PFSK-1 (cell line): ENCODE results near the gene FAM83B.

Experiments
- FOXP2 ChIP-seq: optimal IDR thresholded peaks from 2 replicates; pipeline ENCODE3; 2011; ENCODE audit warnings: borderline replicate concordance, control low read depth, inconsistent platforms; ENCODE audit not compliant: insufficient read depth; ENCODE audit errors: extremely low read length, extremely low read depth
- POLR2AphosphoS5 ChIP-seq: IDR thresholded peaks from 2 replicates; pipeline ENCODE4 v1.6.1; 2012; ENCODE audit warnings: low read depth, mild to moderate bottlenecking, control low read depth, low read length, moderate library complexity
- SIN3A ChIP-seq: IDR thresholded peaks from 2 replicates; pipeline ENCODE4 v1.6.1; 2012; ENCODE audit warnings: mild to moderate bottlenecking, low read length, moderate library complexity, borderline replicate concordance; ENCODE audit not compliant: insufficient read depth
- TAF1 ChIP-seq: IDR thresholded peaks from 2 replicates; pipeline ENCODE4 v1.6.1; 2012; ENCODE audit warnings: low read length, control low read depth, borderline replicate concordance; ENCODE audit not compliant: insufficient read depth
- TF ChIP-seq, protein P1 (sequence below), 2 experiments: IDR thresholded peaks; 2 replicates each; pipeline versions ENCODE4 v1.6.1 to v1.8.0; 2011 to 2012; ENCODE audit warnings: low read depth in 2 of 2, low read length in 2 of 2, control low read depth in 1 of 2, inconsistent platforms in 1 of 2, mild to moderate bottlenecking in 1 of 2, moderate library complexity in 1 of 2; ENCODE audit not compliant: insufficient read depth in 1 of 2

The FAM83B gene

GRCh38 chr6:54910431-54910884 lies 63.9 kb downstream of the FAM83B start:
- TF ChIP-seq TAF1 (no peak), FOXP2 (no peak), SIN3A (no peak), POLR2AphosphoS5 (no peak)
- TF ChIP-seq, protein P1, sequence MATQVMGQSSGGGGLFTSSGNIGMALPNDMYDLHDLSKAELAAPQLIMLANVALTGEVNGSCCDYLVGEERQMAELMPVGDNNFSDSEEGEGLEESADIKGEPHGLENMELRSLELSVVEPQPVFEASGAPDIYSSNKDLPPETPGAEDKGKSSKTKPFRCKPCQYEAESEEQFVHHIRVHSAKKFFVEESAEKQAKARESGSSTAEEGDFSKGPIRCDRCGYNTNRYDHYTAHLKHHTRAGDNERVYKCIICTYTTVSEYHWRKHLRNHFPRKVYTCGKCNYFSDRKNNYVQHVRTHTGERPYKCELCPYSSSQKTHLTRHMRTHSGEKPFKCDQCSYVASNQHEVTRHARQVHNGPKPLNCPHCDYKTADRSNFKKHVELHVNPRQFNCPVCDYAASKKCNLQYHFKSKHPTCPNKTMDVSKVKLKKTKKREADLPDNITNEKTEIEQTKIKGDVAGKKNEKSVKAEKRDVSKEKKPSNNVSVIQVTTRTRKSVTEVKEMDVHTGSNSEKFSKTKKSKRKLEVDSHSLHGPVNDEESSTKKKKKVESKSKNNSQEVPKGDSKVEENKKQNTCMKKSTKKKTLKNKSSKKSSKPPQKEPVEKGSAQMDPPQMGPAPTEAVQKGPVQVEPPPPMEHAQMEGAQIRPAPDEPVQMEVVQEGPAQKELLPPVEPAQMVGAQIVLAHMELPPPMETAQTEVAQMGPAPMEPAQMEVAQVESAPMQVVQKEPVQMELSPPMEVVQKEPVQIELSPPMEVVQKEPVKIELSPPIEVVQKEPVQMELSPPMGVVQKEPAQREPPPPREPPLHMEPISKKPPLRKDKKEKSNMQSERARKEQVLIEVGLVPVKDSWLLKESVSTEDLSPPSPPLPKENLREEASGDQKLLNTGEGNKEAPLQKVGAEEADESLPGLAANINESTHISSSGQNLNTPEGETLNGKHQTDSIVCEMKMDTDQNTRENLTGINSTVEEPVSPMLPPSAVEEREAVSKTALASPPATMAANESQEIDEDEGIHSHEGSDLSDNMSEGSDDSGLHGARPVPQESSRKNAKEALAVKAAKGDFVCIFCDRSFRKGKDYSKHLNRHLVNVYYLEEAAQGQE (IDR thresholded peaks at IDR 0.05; ENCODE audit: insufficient read depth in 1 of 2, low read depth in 2 of 2, low read length in 2 of 2): no peak

DNA sequence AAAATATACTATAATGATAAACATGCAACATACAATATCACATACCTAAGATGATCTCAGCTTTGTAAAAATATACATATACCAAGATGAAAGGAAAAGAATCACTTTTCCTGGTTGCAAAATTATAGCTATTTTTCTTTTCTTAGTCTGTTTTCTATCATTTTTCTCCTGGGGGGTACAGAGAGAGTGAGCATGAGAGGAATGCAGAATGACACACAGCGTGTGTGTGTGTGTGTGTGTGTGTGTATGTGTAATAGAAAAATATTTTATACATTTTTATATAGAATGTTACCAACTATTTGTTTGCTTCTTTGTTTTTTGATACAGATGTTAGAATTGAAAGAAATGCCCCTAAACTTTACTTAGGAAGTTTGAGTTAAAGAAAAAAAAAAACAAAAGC lies 64.3 kb downstream of the FAM83B start:
- no peak for TF ChIP-seq POLR2AphosphoS5
- TF ChIP-seq FOXP2: no peak
- no peak for TF ChIP-seq TAF1
- no peak for TF ChIP-seq SIN3A
- TF ChIP-seq, protein P1 (IDR thresholded peaks at IDR 0.05; ENCODE audit: insufficient read depth in 1 of 2, low read depth in 2 of 2, low read length in 2 of 2): no peak

GRCh38 chr6:54913211-54913610 lies 66.6 kb downstream of the FAM83B start:
- TF ChIP-seq FOXP2: no peak
- TF ChIP-seq TAF1: no peak
- TF ChIP-seq SIN3A: no peak
- TF ChIP-seq, protein P1 (IDR thresholded peaks at IDR 0.05; ENCODE audit: insufficient read depth in 1 of 2, low read depth in 2 of 2, low read length in 2 of 2): no peak
- TF ChIP-seq POLR2AphosphoS5: no peak

- TF ChIP-seq FOXP2 (no peak), TAF1 (no peak)
These were observed 70.3 kb downstream of the FAM83B start for GRCh38 chr6:54916858-54917257.

- TF ChIP-seq SIN3A (no peak), FOXP2 (no peak), POLR2AphosphoS5 (no peak), TAF1 (no peak)
- TF ChIP-seq, protein P1 (IDR thresholded peaks at IDR 0.05; ENCODE audit: insufficient read depth in 1 of 2, low read depth in 2 of 2, low read length in 2 of 2): no peak
These were observed 74.1 kb downstream of the FAM83B start for GRCh38 chr6:54920628-54921027.
